ENCODE results near the gene PRSS48.

The PRSS48 gene

GRCh38 chr4:151314479-151314878, 37.5 kb downstream of the PRSS48 start:
- Histone ChIP-seq H3K4me1 (ENCODE audit: insufficient read depth, low read length) (no peaks in the 10 kb centered on the region), H3K27me3 (ENCODE audit: insufficient read depth, low read length, poor library complexity) (no peaks in the 10 kb centered on the region), H2AFZ (ENCODE audit: low read depth, low read length) (no peak overlapping the region), H3K79me2 (ENCODE audit: insufficient read depth, low read length) (no peaks in the 10 kb centered on the region), H3K4me2 (ENCODE audit: insufficient read depth, low read length) (no peak overlapping the region), H3K27ac (ENCODE audit: low read length) (no peak overlapping the region), H3K4me3 (ENCODE audit: low read depth in 1 of 2, low read length in 2 of 2) (no peak overlapping the region), H3K9ac (ENCODE audit: low read depth, low read length) (no peak overlapping the region), H3K36me3 (ENCODE audit: insufficient read depth, low read length) (no peaks in the 10 kb centered on the region), H4K20me1 (ENCODE audit: insufficient read depth, low read length) (no peaks in the 10 kb centered on the region), H3K9me3 (ENCODE audit: insufficient read depth, low read length, severe bottlenecking) (no peaks in the 10 kb centered on the region)
- DNase-seq = no peak
- TF ChIP-seq EZH2 (IDR thresholded peaks at IDR 0.05; ENCODE audit: borderline replicate concordance, low read depth, low read length, severe bottlenecking) = no peak
- no peak for TF ChIP-seq CTCF (IDR thresholded peaks at IDR 0.05; ENCODE audit: borderline replicate concordance, extremely low read depth, low read length, poor library complexity, severe bottlenecking)
- ATAC-seq (ENCODE audit: insufficient read depth, low read depth) = no peak

- H3K4me2 ChIP-seq (ENCODE audit: insufficient read depth, low read length) = no peak overlapping the region
- no peaks in the 10 kb centered on the region for H3K9me3 ChIP-seq (ENCODE audit: insufficient read depth, low read length, severe bottlenecking)
- no peaks in the 10 kb centered on the region for H3K79me2 ChIP-seq (ENCODE audit: insufficient read depth, low read length)
- H4K20me1 ChIP-seq (ENCODE audit: insufficient read depth, low read length) = no peaks in the 10 kb centered on the region
- no peak overlapping the region for H3K9ac ChIP-seq (ENCODE audit: low read depth, low read length)
- H3K27me3 ChIP-seq (ENCODE audit: insufficient read depth, low read length, poor library complexity) = no peaks in the 10 kb centered on the region
- no peak overlapping the region for H2AFZ ChIP-seq (ENCODE audit: low read depth, low read length)
- H3K36me3 ChIP-seq (ENCODE audit: insufficient read depth, low read length) = no peaks in the 10 kb centered on the region
- no peak overlapping the region for H3K4me3 ChIP-seq (ENCODE audit: low read depth in 1 of 2, low read length in 2 of 2)
- no peak for ATAC-seq (ENCODE audit: insufficient read depth, low read depth)
- no peak for TF ChIP-seq EZH2 (IDR thresholded peaks at IDR 0.05; ENCODE audit: borderline replicate concordance, low read depth, low read length, severe bottlenecking)
- no peak for TF ChIP-seq CTCF (IDR thresholded peaks at IDR 0.05; ENCODE audit: borderline replicate concordance, extremely low read depth, low read length, poor library complexity, severe bottlenecking)
- no peak overlapping the region for H3K27ac ChIP-seq (ENCODE audit: low read length)
- H3K4me1 ChIP-seq (ENCODE audit: insufficient read depth, low read length) = no peaks in the 10 kb centered on the region
- DNase-seq = no peak
Measured at GRCh38 chr4:151315212-151315886, 38.4 kb downstream of the PRSS48 start.

DNA sequence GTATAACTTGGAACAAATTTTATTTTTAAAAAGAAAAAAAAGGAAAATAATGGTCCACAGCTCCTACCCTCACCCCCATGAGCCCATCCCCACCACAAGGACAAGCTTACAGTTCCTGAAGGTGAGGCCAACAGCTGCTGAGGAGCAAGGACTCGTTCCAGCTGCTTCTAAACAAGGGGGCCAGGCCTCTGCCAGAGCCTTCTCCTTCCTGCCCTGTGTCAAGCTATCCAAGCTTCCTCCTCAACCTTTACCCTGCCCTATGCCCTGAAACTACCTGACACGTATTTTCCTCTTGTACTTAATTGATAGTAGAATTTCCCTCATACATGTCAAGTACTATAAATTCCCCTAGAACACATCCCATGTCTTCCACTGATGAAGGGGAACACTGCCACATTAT, 39.7 kb downstream of the PRSS48 start:
- no peak overlapping the region for H2AFZ ChIP-seq (ENCODE audit: low read depth, low read length)
- DNase-seq = no peak
- H3K9me3 ChIP-seq (ENCODE audit: insufficient read depth, low read length, severe bottlenecking) = no peaks in the 10 kb centered on the region
- TF ChIP-seq CTCF (IDR thresholded peaks at IDR 0.05; ENCODE audit: borderline replicate concordance, extremely low read depth, low read length, poor library complexity, severe bottlenecking) (no peak), EZH2 (IDR thresholded peaks at IDR 0.05; ENCODE audit: borderline replicate concordance, low read depth, low read length, severe bottlenecking) (no peak)
- no peaks in the 10 kb centered on the region for H3K36me3 ChIP-seq (ENCODE audit: insufficient read depth, low read length)
- no peak for ATAC-seq (ENCODE audit: insufficient read depth, low read depth)
- no peak overlapping the region for H3K9ac ChIP-seq (ENCODE audit: low read depth, low read length)
- H3K4me2 ChIP-seq (ENCODE audit: insufficient read depth, low read length) = no peak overlapping the region
- no peak overlapping the region for H3K4me3 ChIP-seq (ENCODE audit: low read depth in 1 of 2, low read length in 2 of 2)
- no peaks in the 10 kb centered on the region for H3K79me2 ChIP-seq (ENCODE audit: insufficient read depth, low read length)
- H4K20me1 ChIP-seq (ENCODE audit: insufficient read depth, low read length) = no peaks in the 10 kb centered on the region
- H3K27me3 ChIP-seq (ENCODE audit: insufficient read depth, low read length, poor library complexity) = no peaks in the 10 kb centered on the region
- H3K4me1 ChIP-seq (ENCODE audit: insufficient read depth, low read length) = no peaks in the 10 kb centered on the region
- no peak overlapping the region for H3K27ac ChIP-seq (ENCODE audit: low read length)

All from DND-41 (cell line).